Left lobe of liver (tissue), 2 donors: ENCODE results near the gene TYW1B. TPM values are rescaled to one million over a fixed set of nuclear protein-coding genes. Genes with fewer than 3 reads are reported as not detected.
"Not testable (repeated sequence)": the region's sequence is repeated elsewhere in the genome, so short reads cannot be mapped to it uniquely, and the experiment has no call there.

ENCODE experiments used
- ATAC-seq: fragments of 200-7000 bp; cut with Tn5 transposase; one replicate; pipeline ENCODE4 v1.9.1; 2020; ENCODE audit warnings: mild to moderate bottlenecking, moderate library complexity
- DNase-seq: peaks from one replicate; pipeline ENCODE4 v3.0.0-alpha.2; 2020; ENCODE audit warnings: low spot score
- total RNA-seq: library from RNA; stranded (reverse); gene quantifications from one replicate; pipeline ENCODE4 v1.2.1, GENCODE V29; 2021
- donor health status: DM: no; HTN: no; CAD: no; lungs with moderate emphysema.
- donor health status: DM: no; HTN: yes; CAD: no.

TYW1B gene
- total RNA-seq, 1 donor from 2014 or later = 1.5 TPM

DNA sequence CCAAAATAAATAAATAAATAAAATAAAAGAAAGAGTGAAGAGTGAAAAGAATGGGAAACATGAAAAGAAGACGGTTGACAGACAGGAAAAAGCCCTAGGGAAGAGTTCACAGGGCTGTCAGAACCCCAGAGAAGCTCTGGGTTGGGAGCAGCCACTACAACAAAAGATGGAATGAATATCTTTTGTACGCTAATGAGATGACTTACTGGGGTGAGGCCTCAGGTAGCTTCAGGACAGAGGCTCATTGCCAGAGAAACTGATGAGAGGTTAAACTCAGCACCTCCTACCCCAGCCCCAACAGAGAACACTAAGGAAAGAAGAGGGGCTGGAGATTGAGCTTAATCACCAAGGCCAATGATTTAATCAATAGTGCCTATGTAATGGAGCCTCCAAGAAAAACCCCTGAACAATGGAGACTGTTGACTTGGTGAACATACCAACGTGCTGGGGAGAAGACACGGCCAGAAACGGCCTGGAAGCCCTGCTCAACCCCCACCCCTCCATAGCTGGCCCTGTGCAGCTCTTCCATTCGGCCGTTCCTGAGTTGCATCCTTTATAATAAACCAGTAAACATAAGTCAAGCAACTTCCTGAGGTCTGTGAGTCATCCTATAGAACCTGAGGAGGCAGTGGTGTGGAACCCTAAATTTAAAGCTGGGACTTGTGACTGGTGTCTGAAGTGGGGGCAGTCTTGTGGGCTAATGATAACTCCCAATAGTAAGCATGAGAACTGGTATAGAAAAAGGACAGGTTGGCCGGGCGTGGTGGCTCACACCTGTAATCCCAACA is 11.4 kb downstream of the TYW1B start:
- not testable (repeated sequence) for ATAC-seq, DNase-seq

DNA sequence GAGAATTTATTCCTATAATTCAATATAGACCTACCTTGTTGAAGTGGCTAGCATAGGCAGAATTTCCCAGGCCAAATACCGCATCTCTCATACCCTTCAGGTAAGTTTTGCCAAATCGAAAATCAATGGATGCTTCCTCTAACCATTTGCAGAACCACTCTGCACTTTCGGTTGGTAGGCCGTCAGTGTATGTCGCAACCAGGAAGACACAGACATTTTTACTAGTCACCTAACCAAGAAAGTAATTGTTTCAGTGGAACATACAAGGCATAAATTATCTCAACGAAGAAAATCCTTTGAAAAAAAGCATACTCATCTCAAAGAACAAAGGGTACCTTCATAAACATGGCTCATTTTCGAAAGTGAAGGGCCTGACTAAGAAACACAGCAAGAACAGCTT is 17.6 kb downstream of the TYW1B start:
- DNase-seq, ATAC-seq: not testable (repeated sequence)

DNA sequence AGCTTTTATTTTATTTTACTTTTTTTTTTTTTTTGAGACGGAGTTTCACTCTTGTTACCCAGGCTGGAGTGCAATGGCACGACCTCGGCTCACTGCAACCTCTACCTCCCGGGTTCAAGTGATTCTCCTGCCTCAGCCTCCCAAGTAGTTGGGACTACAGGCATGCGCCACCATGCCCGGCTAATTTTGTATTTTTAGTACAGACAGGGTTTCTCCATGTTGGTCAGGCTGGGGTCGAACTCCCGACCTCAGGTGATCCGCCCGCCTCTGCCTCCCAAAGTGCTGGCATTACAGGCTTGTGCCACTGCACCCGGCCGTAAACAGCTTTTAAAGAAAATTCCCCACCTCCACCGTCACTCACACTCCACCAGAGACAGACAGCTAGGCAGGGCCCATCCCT is 19.5 kb downstream of the TYW1B start:
- not testable (repeated sequence) for DNase-seq, ATAC-seq

DNA sequence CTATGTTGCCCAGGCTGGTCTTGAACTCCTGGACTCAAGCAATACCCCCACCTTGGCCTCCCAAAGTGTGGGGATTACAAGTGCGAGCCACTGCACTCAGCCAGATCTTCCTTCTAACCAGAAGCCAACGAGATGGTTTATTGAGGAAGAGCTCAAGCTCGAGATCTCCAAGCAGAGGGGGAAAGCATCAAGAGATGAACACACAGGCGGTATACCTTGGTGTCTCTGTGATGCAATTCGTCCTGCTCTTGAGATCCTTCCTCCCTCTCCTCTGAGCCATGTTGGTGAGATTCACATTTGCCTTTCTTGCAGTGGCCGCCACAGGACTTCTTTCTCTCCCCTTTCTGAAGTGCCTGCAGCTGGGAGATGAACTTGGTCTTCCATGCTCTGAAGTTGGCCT is 21.1 kb downstream of the TYW1B start:
- ATAC-seq, DNase-seq: not testable (repeated sequence)

DNA sequence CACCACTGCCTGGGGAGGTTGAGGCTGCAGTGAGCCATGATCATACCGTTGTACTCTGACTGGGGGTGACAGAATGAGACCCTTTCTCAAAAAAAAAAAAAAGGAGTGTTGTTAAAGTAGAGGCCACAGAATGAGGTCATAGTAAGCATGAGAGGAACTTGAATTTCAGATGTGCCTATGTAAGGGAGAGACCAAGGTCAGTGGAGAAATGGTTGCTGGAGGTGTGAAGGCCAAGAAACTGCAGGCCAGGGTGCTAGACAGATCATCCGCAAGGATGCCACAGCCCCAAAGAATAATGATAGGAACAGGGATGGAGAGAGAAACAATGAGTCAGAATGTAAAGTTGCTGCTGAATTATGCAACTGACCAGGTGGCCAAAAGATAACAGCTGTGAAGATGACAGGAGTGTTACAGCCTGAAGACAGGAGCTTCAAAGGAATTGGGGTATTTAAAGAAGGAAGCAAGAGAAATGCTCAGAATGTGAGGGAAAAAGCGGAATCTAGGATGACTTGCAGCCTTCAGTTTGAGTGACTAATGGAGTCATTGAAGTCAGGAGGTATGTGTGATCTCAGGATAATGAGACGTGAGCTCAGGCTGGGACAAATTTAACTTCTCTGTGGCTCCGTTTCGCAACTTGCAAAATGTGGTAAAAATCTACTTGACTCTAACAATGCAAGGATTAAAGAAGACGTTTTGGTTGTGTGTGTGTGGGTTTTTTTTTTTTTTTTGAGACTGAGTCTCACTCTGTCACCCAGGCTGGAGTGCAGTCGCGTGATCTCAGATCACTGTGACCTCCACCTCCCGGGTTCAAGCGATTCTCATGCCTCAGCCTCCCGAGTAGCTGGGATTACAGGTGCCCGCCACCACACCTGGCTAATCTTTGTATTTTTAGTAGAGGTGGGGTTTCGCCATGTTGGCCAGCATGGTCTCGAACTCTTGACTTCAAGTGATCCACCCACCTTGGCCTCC is 22.2 kb downstream of the TYW1B start:
- no peak for ATAC-seq
- no peak for DNase-seq

DNA sequence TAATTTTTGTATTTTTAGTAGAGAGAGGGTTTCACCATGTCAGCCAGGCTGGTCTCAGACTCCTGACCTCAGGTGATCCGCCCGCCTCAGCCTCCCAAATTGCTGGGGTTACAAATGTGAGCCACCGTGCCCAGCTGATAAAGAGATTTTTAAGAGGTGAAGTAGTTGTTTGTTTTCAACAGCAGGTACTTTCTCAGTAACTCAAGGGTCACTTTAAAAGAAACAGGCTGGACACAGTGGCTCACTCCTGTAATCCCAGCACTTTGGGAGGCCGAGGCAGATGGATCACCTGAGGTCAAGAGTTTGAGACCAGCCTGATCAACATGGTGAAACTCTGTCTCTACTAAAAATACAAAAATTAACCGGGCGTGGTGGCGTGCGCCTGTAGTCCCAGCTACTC is 24.2 kb downstream of the TYW1B start:
- not testable (repeated sequence) for ATAC-seq, DNase-seq

DNA sequence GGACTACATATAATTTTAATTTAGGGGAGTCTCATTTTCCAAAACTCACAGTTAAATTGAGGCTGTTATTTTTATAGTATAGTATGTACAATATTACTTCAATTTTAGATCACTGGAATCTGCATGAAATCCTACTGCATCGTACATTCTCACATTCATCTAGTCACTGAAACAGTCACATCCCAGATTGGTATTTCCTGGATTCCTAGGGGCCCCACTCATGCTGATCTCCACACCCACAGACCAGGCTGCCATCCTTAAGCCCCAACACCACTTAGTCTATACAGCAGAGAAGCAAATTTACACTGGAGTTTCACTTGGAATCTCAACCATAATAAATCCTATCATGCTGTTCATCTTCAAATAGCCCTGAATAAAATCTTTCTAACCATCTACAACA is 26.4 kb downstream of the TYW1B start:
- DNase-seq = not testable (repeated sequence)

DNA sequence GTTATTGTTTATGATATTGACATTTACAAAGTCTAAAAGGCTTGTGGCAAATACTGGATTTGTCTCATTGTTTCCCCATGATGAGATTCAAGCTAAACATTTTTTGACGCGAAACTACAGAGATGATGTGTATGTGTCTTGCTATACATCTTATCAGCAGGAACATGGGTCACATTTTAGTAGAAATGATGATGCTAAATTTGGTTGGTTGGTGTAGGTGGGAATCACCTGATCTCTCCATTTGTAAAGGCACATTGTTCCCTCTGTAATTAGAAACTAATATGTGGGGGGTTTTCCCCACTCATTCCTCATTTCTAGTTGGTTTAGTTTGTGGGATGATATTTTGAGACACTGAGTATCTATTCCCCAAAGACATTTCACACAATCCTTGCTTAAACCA is 32.6 kb downstream of the TYW1B start:
- ATAC-seq = not testable (repeated sequence)

More for the DNA sequence above, 26.4 kb downstream of the TYW1B start:
- ATAC-seq = not testable (repeated sequence)

DNA sequence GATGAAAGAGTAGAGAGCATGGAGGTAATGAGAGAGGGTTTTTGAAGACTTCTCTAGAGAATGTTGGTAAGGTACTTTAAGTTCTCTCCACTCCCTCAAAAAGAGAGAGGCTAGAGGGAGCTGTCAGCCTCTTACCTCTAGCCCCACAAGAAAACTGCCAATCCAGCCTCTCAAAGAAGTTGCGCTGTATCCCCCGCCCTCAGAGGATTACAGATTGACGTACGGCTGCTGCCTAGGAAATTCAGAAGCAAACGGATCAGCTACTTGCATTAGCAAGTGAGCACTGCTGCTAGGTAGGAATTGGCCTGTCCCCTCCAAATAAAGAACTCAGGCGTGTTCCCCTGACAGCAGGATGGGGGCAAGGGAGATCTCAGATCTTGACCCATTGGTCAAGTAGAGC is 34.2 kb downstream of the TYW1B start:
- ATAC-seq (no peak), DNase-seq (no peak)

More for the DNA sequence above, 32.6 kb downstream of the TYW1B start:
- not testable (repeated sequence) for DNase-seq

DNA sequence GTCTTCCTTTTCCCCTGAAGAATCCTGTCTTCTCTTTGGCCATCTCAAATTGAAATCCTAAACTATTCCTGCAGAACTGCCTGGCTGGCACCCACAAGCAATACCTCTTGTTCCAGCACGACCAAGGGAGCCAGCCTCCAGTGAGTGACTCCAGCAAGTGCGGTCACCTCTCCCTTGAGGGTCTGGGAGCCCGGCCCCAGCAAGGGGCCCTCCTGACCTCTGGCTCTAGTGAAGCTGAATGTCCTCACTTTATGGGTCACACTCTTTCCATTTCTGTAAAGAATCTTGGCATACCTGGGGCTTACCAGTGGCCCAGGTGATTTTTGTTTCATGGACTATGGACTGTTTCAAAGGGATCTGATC is 37.3 kb downstream of the TYW1B start:
- ATAC-seq, DNase-seq: not testable (repeated sequence)

DNA sequence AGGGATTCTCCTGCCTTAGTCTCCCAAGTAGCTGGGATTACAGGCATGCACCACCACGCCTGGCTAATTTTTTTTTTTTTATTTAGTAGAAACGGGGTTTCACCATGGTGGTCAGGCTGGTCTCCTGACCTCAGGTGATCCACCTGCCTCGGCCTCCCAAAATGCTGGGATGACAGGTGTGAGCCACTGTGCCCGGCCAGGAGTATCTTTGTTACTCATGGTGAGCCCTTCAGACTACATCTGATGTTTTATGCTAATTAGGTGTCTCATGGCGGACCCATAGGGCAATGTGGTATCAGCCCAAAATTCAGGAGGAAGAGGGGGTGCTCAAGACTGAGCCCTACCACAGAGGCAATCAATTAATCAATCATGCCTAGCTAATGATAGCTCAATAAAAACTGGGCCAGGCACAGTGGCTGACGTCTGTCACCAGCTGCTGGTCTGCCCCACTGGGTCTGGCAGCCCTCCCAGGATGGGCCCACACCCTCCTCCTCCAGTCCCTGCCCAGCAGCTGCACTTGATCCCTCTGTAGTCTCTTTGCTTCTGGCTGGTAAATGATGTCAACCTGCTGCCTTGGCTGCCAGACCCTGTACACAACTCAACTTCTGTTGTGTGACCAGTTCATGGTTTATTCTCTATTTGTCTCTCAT is 37.8 kb downstream of the TYW1B start:
- DNase-seq = not testable (repeated sequence)
- peak; percentile 32 for ATAC-seq

DNA sequence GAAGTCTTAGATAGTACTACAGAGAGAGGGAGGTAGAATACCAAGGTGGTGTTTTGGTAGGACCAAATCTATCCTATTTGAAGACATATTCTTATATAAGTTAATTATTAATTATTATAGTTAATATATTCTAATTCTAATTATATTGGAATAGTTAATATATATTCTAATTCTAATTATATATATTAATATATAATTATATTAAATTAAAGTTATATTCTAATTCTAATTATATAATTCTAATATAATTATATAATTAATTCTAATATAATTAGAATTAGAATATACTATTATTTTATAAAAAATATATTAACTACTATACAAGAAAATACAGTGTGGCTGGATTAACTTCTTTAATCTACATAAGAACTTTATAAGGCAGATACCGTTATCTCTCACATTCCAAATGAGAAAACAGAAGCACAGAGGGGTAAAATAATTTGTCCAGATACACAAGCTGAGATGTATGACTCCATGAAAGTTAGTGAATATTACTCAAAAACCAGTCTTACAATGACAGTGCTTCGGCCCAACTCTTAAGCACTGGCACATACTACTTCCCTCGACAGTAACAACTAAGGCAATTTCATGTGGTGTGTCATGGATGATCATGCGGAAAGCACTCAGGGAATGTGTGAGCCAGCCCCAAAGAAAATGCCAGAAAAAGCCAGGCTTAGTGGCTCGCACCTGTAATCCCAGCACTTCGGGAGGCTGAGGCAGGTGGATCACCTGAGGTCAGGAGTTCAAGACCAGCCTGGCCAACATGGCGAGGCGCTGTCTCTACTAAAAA is 42.6 kb downstream of the TYW1B start:
- ATAC-seq (no peak), DNase-seq (no peak)

DNA sequence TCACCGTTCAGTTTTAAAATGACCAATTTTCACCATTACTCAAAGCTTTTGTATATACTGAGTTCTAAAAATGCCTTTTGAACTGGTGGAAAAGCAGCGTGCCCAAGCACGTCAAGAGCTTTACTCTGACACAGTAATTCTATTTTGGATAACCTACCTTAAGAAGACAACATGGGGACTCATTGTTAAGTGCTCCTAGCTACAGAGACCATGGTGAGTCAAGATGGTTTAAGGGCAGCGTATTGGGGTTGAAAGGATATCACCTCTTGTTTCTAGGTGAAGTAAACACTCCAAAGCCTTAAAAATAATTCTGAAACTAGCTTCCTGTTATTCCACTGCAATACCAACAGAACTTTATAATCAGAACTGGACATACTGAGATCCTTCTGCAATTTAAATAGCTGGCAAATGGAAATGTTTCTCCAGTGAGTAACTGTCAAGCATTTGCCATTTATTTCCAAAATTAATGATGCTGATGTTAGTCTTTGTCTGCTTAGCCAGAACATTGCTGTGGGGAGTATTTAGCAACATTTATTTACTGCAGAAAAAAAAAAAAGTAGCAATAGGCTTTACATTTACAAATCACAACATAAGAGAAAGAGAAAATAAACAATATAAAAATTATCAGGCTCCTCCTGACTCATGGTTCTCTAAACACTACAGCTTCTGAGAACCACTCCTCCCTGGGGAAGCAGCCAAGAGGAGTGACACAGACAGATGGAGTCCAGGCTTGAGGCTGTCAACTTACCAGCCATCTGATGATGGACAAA is 44.2 kb downstream of the TYW1B start:
- ATAC-seq = peak; percentile 81
- DNase-seq = not testable (repeated sequence)

DNA sequence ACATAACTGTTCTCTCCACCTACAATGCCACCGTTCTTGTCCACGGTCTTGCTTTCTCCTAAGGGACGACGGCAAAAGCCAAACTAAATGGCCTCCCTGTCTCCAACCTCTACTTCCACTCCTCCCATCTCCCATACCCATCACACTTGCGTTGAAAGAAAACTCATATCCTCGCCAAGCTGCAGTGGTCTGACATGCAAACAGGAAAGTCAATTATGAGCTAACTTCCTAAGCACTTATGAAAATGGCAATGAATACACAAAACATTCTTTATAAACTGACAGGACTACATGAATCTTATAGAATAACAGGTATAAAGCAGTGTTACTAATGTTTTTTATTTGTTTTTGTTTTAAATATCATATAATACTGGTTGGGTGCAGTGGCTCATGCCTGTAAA is 46.4 kb downstream of the TYW1B start:
- ATAC-seq (no peak), DNase-seq (no peak)

DNA sequence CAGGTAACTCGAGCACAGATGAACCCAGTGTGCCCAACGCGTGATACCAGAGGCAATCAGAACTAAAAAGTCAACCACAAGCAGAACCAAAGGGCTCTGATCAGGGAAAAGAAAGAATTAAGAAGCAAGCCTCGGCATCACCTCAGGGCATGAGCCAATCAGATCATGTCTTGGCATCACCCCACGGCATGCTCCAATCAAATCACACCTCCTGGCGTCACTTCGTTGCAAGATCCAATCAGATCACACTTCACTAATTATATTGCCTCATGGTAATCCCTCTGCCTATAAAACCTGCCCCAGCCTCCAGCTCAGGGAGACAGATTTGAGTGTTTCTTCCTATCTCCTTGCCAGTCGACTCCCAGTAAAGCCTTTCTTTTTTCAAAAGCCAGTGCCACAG is 46.8 kb downstream of the TYW1B start:
- DNase-seq (no peak), ATAC-seq (no peak)

DNA sequence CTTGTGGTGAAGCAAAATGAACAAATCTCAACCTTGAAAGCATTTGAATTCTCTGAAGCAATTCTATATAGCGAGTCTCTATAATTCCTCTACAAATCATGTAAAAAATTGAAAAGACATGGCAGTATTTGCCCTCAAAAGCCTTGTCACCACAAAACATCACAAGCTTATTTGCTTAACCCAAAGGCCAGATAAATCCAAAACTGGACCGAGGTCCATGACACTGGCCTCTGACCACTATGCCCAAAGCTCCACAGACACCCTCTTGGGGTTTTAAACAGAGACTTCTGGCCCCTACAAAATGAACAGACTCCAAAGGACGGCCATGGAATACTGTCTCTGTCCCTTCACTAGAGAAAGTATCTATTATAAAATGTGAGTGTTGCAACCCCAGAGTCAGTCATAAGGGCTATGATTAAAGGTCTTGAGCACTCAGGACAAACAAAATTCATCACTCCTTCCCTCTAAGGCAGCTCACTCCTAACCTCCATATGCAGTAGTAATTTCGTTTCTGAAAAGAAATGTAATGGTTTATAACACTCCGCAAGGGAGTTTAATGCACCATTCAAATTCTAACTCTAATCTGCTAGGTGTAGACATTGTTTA is 47.6 kb downstream of the TYW1B start:
- ATAC-seq = peak; percentile 89
- DNase-seq = not testable (repeated sequence)

DNA sequence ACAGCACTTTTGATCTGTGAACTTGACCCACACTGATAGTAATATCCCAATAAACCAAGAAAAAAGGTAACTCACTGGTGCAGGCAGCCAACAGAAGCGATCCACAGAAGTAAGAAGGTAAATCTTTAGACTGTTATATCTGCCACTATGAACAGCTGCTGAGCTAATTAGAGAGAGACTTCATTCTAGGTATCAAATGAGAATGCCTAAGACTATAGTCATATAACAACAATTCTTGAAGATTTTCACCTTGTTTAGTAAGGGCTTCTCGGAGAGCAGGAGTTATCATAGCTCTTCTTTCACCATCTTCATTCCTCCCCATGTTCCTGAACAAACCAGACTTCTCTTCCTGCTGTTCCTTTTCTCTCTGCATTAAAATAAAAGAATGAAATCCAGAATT is 50.8 kb downstream of the TYW1B start:
- ATAC-seq, DNase-seq: not testable (repeated sequence)

DNA sequence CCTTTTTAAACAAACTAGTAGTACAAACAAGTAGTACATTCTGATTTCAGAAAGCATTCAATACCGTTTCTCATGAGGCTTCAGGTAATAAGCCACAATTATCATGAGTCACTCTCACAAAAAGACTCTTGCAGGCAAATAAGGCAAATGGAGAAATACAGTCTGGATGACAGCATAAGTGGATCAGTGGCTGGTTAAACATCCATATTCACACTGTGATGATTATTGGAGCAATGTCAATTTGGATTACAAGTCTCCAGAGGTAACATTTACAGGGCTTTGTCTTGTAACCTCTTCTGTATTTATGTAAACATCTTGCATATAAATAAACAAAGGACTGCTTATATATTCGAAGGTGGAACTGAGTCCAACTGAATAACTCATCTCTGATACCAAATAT is 55.4 kb downstream of the TYW1B start:
- not testable (repeated sequence) for ATAC-seq, DNase-seq

DNA sequence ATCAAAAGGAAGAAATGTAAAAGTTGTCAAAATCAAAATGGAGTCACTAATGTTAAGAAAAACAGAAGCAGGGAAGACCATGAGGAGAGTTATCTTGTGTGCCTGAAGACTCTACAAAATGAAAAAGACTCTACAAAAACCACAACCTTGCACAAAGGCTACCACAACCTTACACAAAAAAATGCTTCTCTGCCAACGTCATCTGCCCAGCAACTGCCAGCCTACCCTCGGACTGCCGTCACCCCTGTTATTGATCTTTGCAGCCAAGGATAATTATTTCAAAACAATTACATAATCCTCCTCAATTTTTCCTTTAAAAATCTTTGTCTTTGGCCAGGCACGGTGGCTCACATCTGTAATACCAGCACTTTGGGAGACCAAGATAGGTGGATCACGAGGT is 61.0 kb downstream of the TYW1B start:
- ATAC-seq = peak; percentile 61
- not testable (repeated sequence) for DNase-seq
